Keratinocyte (primary cell): ENCODE data around the gene PALM2AKAP2. TPM values are rescaled to one million over a fixed set of nuclear protein-coding genes. Genes with fewer than 3 reads are reported as not detected.

Experiments
- DNase-seq: peaks from one replicate; pipeline ENCODE4 v3.0.0-alpha.2; 2011; ENCODE audit warnings: low read depth, missing footprints, low spot score
- FAIRE-seq: peaks from 2 replicates; lab custom pipeline; 2011; peaks lifted over from hg19 to GRCh38; lab: Jason Lieb, UNC
- H2AFZ ChIP-seq: 2 replicates; pipeline ENCODE4 v1.6.0; 2012; ENCODE audit warnings: low read length, control low read depth, inconsistent platforms; ENCODE audit not compliant: control insufficient read depth
- H3K27ac ChIP-seq: 2 replicates; pipeline ENCODE4 v1.5.1; 2011; ENCODE audit warnings: low read length; ENCODE audit not compliant: control insufficient read depth, insufficient read depth
- H3K27me3 ChIP-seq: 3 replicates; pipeline ENCODE4 v1.6.0; 2011; ENCODE audit warnings: low read length; ENCODE audit not compliant: control insufficient read depth, insufficient read depth; ENCODE audit errors: extremely low read depth
- H3K36me3 ChIP-seq, 2 experiments: 2 replicates in 1 of 2; 3 replicates in 1 of 2; pipeline ENCODE4 v1.5.1; 2011; ENCODE audit warnings: low read length in 2 of 2, mild to moderate bottlenecking in 1 of 2; ENCODE audit not compliant: control insufficient read depth in 2 of 2, insufficient read depth in 2 of 2; ENCODE audit errors: extremely low read depth in 1 of 2
- H3K4me1 ChIP-seq: 3 replicates; pipeline ENCODE4 v1.5.1; 2011; ENCODE audit warnings: low read length; ENCODE audit not compliant: control insufficient read depth, insufficient read depth; ENCODE audit errors: extremely low read depth
- H3K4me2 ChIP-seq: 3 replicates; pipeline ENCODE4 v1.6.0; 2011; ENCODE audit warnings: low read depth, low read length; ENCODE audit not compliant: control insufficient read depth, insufficient read depth; ENCODE audit errors: extremely low read depth
- H3K4me3 ChIP-seq, 3 experiments: fragments of 200-600 bp in 1 of 3; sonication (generic) in 1 of 3; 2 replicates in 2 of 3; 3 replicates in 1 of 3; pipeline ENCODE4 v1.5.1; 2011 to 2016; ENCODE audit warnings: low read length in 3 of 3, mild to moderate bottlenecking in 3 of 3, control low read depth in 2 of 3, inconsistent platforms in 1 of 3, low read depth in 1 of 3, mixed read lengths in 1 of 3, mixed run types in 1 of 3, moderate library complexity in 1 of 3; ENCODE audit not compliant: control insufficient read depth in 2 of 3, insufficient read depth in 2 of 3; ENCODE audit errors: extremely low read depth in 1 of 3
- H3K79me2 ChIP-seq: 2 replicates; pipeline ENCODE4 v1.6.0; 2012; ENCODE audit warnings: low read length; ENCODE audit not compliant: control insufficient read depth, insufficient read depth
- H3K9ac ChIP-seq: 3 replicates; pipeline ENCODE4 v1.6.0; 2011; ENCODE audit warnings: low read length; ENCODE audit not compliant: control insufficient read depth, insufficient read depth; ENCODE audit errors: extremely low read depth
- H3K9me1 ChIP-seq: 3 replicates; pipeline ENCODE4 v1.6.0; 2011; ENCODE audit warnings: low read length; ENCODE audit not compliant: control insufficient read depth, insufficient read depth; ENCODE audit errors: extremely low read depth
- H3K9me3 ChIP-seq: 2 replicates; pipeline ENCODE4 v1.5.1; 2012; ENCODE audit warnings: low read depth, low read length; ENCODE audit not compliant: control insufficient read depth
- H4K20me1 ChIP-seq: 3 replicates; pipeline ENCODE4 v1.6.0; 2011; ENCODE audit warnings: low read length; ENCODE audit not compliant: control insufficient read depth, insufficient read depth; ENCODE audit errors: extremely low read depth
- EZH2 ChIP-seq: IDR thresholded peaks from one replicate; pipeline ENCODE4 v1.6.1; 2012; ENCODE audit warnings: inconsistent platforms, mild to moderate bottlenecking, low read length, moderate library complexity
- dilution Hi-C: fragments of 300-500 bp; cut with MboI; formaldehyde crosslinking; loops from one replicate; pipeline ENCODE4 v1.7.0; 2020; ENCODE audit warnings: low sequenced_read_pairs; ENCODE audit not compliant: extremely low pct_ligation_motif_present
- polyA plus RNA-seq, 5 experiments: library from polyadenylated mRNA; depleted of rRNA in 3 of 5; stranded (reverse) in 3 of 5; stranded (forward) in 1 of 5; unstranded in 1 of 5; fragments of >200 nt; gene quantifications; 1 replicate in 1 of 5; 2 replicates in 3 of 5; 3 replicates in 1 of 5; pipeline versions ENCODE4 v1.2.1 to v1.2.3, GENCODE V29; 2011 to 2012; ENCODE audit warnings: missing spikeins in 2 of 5, low read depth in 1 of 5, low replicate concordance in 1 of 5
- TF ChIP-seq, protein P1 (sequence below), 3 experiments: IDR thresholded peaks in 1 of 3; conservative IDR thresholded peaks in 1 of 3; optimal IDR thresholded peaks in 1 of 3; 2 replicates in 2 of 3; 3 replicates in 1 of 3; pipeline versions ENCODE3 to v1.5.1; 2011; ENCODE audit warnings: low read length in 3 of 3, mild to moderate bottlenecking in 3 of 3, moderate library complexity in 2 of 3, control low read depth in 1 of 3, inconsistent platforms in 1 of 3; ENCODE audit not compliant: insufficient read depth in 2 of 3; ENCODE audit errors: extremely low read depth in 1 of 3

PALM2AKAP2 gene
- polyA plus RNA-seq, 1 donor (not counting 4 experiments of a cell fraction or from before 2014, with no cell fraction given), result 3.6 TPM

DNA sequence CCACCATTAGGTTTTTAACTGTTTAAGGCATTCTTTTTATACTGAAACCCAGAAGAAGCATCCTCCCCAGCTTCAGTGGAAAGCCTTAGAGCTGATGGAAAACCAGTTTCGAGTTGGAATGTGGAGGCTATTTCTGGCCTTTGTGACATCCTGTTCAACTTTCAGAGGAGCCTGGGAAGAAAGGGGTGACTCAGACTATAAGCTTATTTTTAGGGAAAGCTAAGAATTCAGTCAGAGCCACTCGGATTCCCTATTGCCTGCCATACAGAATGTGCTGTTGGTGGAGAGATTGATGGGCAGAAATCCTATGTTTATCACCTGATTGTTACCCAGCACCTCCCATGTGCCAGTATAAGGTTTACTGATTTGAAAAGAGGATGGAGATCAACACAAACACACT, 19.8 kb downstream of the PALM2AKAP2 start:
- no peak overlapping the region for H2AFZ ChIP-seq
- H3K27me3 ChIP-seq, result no peaks in the 10 kb centered on the region
- peaks cover 20% of the 10 kb centered on the region for H3K79me2 ChIP-seq
- dilution Hi-C loops, result no loop called here
- no peaks in the 10 kb centered on the region for H3K9me1 ChIP-seq
- FAIRE-seq (no peak), DNase-seq (no peak)
- H3K4me1 ChIP-seq, result peaks cover 10% of the 10 kb centered on the region
- no peaks in the 10 kb centered on the region for H4K20me1 ChIP-seq
- no peaks in the 10 kb centered on the region for H3K36me3 ChIP-seq
- no peak overlapping the region for H3K27ac ChIP-seq
- H3K9ac ChIP-seq, result no peak overlapping the region
- no peak overlapping the region for H3K4me3 ChIP-seq
- no peak overlapping the region for H3K4me2 ChIP-seq
- TF ChIP-seq, protein P1, sequence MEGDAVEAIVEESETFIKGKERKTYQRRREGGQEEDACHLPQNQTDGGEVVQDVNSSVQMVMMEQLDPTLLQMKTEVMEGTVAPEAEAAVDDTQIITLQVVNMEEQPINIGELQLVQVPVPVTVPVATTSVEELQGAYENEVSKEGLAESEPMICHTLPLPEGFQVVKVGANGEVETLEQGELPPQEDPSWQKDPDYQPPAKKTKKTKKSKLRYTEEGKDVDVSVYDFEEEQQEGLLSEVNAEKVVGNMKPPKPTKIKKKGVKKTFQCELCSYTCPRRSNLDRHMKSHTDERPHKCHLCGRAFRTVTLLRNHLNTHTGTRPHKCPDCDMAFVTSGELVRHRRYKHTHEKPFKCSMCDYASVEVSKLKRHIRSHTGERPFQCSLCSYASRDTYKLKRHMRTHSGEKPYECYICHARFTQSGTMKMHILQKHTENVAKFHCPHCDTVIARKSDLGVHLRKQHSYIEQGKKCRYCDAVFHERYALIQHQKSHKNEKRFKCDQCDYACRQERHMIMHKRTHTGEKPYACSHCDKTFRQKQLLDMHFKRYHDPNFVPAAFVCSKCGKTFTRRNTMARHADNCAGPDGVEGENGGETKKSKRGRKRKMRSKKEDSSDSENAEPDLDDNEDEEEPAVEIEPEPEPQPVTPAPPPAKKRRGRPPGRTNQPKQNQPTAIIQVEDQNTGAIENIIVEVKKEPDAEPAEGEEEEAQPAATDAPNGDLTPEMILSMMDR (optimal IDR thresholded peaks at IDR 0.05 in 1 of 3, IDR thresholded peaks at IDR 0.05 in 1 of 3, conservative IDR thresholded peaks at IDR 0.05 in 1 of 3; ENCODE audit: extremely low read depth in 1 of 3, insufficient read depth in 2 of 3, low read length in 3 of 3), result no peak
- TF ChIP-seq EZH2, result no peak
- H3K9me3 ChIP-seq, result no peaks in the 10 kb centered on the region

DNA sequence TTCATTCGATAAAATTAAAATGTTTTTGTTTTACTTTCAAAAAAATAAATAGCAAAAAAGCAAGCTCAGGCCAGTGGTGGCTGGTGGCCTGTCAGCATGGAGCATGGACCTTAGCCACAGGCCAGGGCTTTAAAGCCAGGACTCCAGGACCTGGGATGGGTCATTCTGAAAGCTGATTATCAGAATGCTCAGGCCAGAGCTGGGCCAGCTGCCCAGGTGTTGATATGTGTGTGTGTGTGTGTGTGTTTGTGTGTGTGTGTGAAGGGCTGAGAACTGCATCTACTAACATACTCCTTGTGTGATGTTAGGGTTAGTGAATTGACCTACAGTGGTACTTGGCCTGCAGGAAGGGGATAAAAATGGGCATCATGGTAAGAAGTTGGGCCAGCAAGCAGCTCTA, 21.5 kb downstream of the PALM2AKAP2 start:
- no peak overlapping the region for H3K4me2 ChIP-seq
- no peaks in the 10 kb centered on the region for H3K9me1 ChIP-seq
- no peak overlapping the region for H3K27ac ChIP-seq
- H2AFZ ChIP-seq, result no peak overlapping the region
- TF ChIP-seq, protein P1 (optimal IDR thresholded peaks at IDR 0.05 in 1 of 3, IDR thresholded peaks at IDR 0.05 in 1 of 3, conservative IDR thresholded peaks at IDR 0.05 in 1 of 3; ENCODE audit: extremely low read depth in 1 of 3, insufficient read depth in 2 of 3, low read length in 3 of 3), result no peak
- TF ChIP-seq EZH2, result no peak
- H3K4me3 ChIP-seq, result no peak overlapping the region
- DNase-seq (no peak), FAIRE-seq (no peak)
- no peaks in the 10 kb centered on the region for H3K9me3 ChIP-seq
- H4K20me1 ChIP-seq, result no peaks in the 10 kb centered on the region
- H3K27me3 ChIP-seq, result no peaks in the 10 kb centered on the region
- H3K9ac ChIP-seq, result no peak overlapping the region
- H3K4me1 ChIP-seq, result peaks cover 10% of the 10 kb centered on the region
- dilution Hi-C loops, result no loop called here
- H3K36me3 ChIP-seq, result no peaks in the 10 kb centered on the region
- H3K79me2 ChIP-seq, result peaks cover 16% of the 10 kb centered on the region
